PC-9 (cell line): ENCODE results near the gene CD96.

Source experiments
- CTCF ChIP-seq: fragments of 200-600 bp; sonication (generic); conservative IDR thresholded peaks from 2 replicates; pipeline ENCODE4 v1.6.1; 2017; ENCODE audit warnings: mixed run types, antibody characterized with exemption, mild to moderate bottlenecking, moderate library complexity
- EZH2 ChIP-seq: fragments of 200-600 bp; sonication (generic); IDR thresholded peaks from 2 replicates; pipeline ENCODE4 v1.8.0; 2017; ENCODE audit warnings: antibody characterized with exemption, low read depth

GRCh38 chr3:111667170-111667569, 125.2 kb downstream of the CD96 start:
- no peak for TF ChIP-seq CTCF
- TF ChIP-seq EZH2, result no peak
